H9 (cell line): ENCODE data around the gene CCR7. TPM values are rescaled to one million over a fixed set of nuclear protein-coding genes. Genes with fewer than 3 reads are reported as not detected.

Experiments used
- DNase-seq: peaks from one replicate; pipeline ENCODE4 v3.0.0-alpha.2; 2017
- H2AFZ ChIP-seq: one replicate; pipeline ENCODE4 v1.6.1; 2013; ENCODE audit warnings: mild to moderate bottlenecking, low read length, control low read depth, moderate library complexity
- H2AK5ac ChIP-seq: 2 replicates; pipeline ENCODE4 v1.6.1; 2013; ENCODE audit warnings: low read length, control low read depth, mixed read lengths; ENCODE audit not compliant: insufficient read length
- H2BK120ac ChIP-seq: one replicate; pipeline ENCODE4 v1.6.1; 2013; ENCODE audit warnings: low read depth, mild to moderate bottlenecking, low read length, control low read depth, inconsistent platforms; ENCODE audit not compliant: poor library complexity, severe bottlenecking
- H2BK12ac ChIP-seq: 2 replicates; pipeline ENCODE4 v1.6.1; 2013; ENCODE audit warnings: low read length, control low read depth, mixed read lengths, low read depth; ENCODE audit not compliant: insufficient read length
- H2BK15ac ChIP-seq: 2 replicates; pipeline ENCODE4 v1.6.1; 2013; ENCODE audit warnings: low read depth, low read length, control low read depth
- H2BK20ac ChIP-seq: one replicate; pipeline ENCODE4 v1.6.1; 2013; ENCODE audit warnings: low read depth, mild to moderate bottlenecking, low read length, control low read depth, inconsistent platforms; ENCODE audit not compliant: poor library complexity, severe bottlenecking
- H2BK5ac ChIP-seq: 2 replicates; pipeline ENCODE4 v1.6.1; 2013; ENCODE audit warnings: low read length, control low read depth, mixed read lengths; ENCODE audit not compliant: insufficient read length
- H3K14ac ChIP-seq: 2 replicates; pipeline ENCODE4 v1.6.1; 2013; ENCODE audit warnings: low read length, control low read depth; ENCODE audit not compliant: insufficient read depth
- H3K18ac ChIP-seq: 2 replicates; pipeline ENCODE4 v1.6.1; 2013; ENCODE audit warnings: low read depth, mild to moderate bottlenecking, mixed read lengths, low read length, control low read depth; ENCODE audit not compliant: insufficient read length
- H3K23ac ChIP-seq: 2 replicates; pipeline ENCODE4 v1.6.1; 2013; ENCODE audit warnings: low read length, control low read depth, mixed read lengths, low read depth; ENCODE audit not compliant: insufficient read length
- H3K23me2 ChIP-seq: 2 replicates; pipeline ENCODE4 v1.6.1; 2013; ENCODE audit warnings: low read depth, mild to moderate bottlenecking, mixed read lengths, low read length, control low read depth; ENCODE audit not compliant: insufficient read length, poor library complexity, severe bottlenecking
- H3K27ac ChIP-seq: 2 replicates; pipeline ENCODE4 v1.5.1; 2013; ENCODE audit warnings: low read length, control low read depth, mixed read lengths, low read depth; ENCODE audit not compliant: insufficient read length
- H3K27me3 ChIP-seq: 2 replicates; pipeline ENCODE4 v1.6.1; 2013; ENCODE audit warnings: low read length, control low read depth, inconsistent platforms; ENCODE audit not compliant: insufficient read depth
- H3K4ac ChIP-seq: 2 replicates; pipeline ENCODE4 v1.6.1; 2013; ENCODE audit warnings: low read depth, mild to moderate bottlenecking, control low read depth, inconsistent platforms, low read length, moderate library complexity
- H3K4me1 ChIP-seq: 2 replicates; pipeline ENCODE4 v1.6.1; 2013; ENCODE audit warnings: low read length, control low read depth, inconsistent platforms; ENCODE audit not compliant: insufficient read depth
- H3K4me2 ChIP-seq: 2 replicates; pipeline ENCODE4 v1.6.1; 2013; ENCODE audit warnings: low read length, control low read depth, mixed read lengths; ENCODE audit not compliant: insufficient read length, insufficient read depth
- H3K56ac ChIP-seq: 2 replicates; pipeline ENCODE4 v1.6.1; 2013; ENCODE audit warnings: low read depth, mild to moderate bottlenecking, mixed read lengths, low read length, control low read depth; ENCODE audit not compliant: insufficient read length
- H3K79me1 ChIP-seq: 2 replicates; pipeline ENCODE4 v1.6.1; 2013; ENCODE audit warnings: low read depth, mild to moderate bottlenecking, moderate library complexity, low read length, control low read depth, inconsistent platforms; ENCODE audit not compliant: insufficient read depth, poor library complexity, severe bottlenecking
- H3K79me2 ChIP-seq: 2 replicates; pipeline ENCODE4 v1.6.1; 2013; ENCODE audit warnings: low read length, control low read depth, inconsistent platforms; ENCODE audit not compliant: insufficient read depth
- H3K9ac ChIP-seq: 2 replicates; pipeline ENCODE4 v1.6.1; 2013; ENCODE audit warnings: low read length, control low read depth, mixed read lengths; ENCODE audit not compliant: insufficient read length; ENCODE audit errors: extremely low read depth
- H3K9me3 ChIP-seq: one replicate; pipeline ENCODE4 v1.6.1; 2013; ENCODE audit warnings: low read depth, low read length, inconsistent platforms; ENCODE audit not compliant: control insufficient read depth
- H3T11ph ChIP-seq: one replicate; pipeline ENCODE4 v1.6.1; 2013; ENCODE audit warnings: mild to moderate bottlenecking, low read length, control low read depth, inconsistent platforms
- H4K20me1 ChIP-seq: one replicate; pipeline ENCODE4 v1.6.1; 2013; ENCODE audit not compliant: control insufficient read depth, insufficient read length, insufficient read depth
- H4K5ac ChIP-seq: 2 replicates; pipeline ENCODE4 v1.6.1; 2013; ENCODE audit warnings: low read depth, mild to moderate bottlenecking, mixed read lengths, low read length, control low read depth; ENCODE audit not compliant: insufficient read length
- H4K8ac ChIP-seq: replicated peaks from 2 replicates; pipeline ENCODE4 v1.6.1; 2013; ENCODE audit warnings: low read length, control low read depth, mixed read lengths, low read depth; ENCODE audit not compliant: insufficient read length
- H4K91ac ChIP-seq: 2 replicates; pipeline ENCODE4 v1.6.1; 2013; ENCODE audit warnings: low read depth, mild to moderate bottlenecking, moderate library complexity, mixed read lengths, low read length, control low read depth; ENCODE audit not compliant: insufficient read length
- H3K27ac Mint-ChIP-seq, 3 experiments: 2 replicates in 2 of 3; 3 replicates in 1 of 3; pipeline ENCODE4 v1.8.0; 2020 to 2021; ENCODE audit warnings: mixed read lengths in 3 of 3, mild to moderate bottlenecking in 1 of 3, moderate library complexity in 1 of 3
- H3K27me3 Mint-ChIP-seq: 2 replicates; pipeline ENCODE4 v1.8.0; 2021; ENCODE audit warnings: low read depth, mild to moderate bottlenecking, moderate library complexity, mixed read lengths
- H3K36me3 Mint-ChIP-seq, 3 experiments: 2 replicates in 2 of 3; 3 replicates in 1 of 3; pipeline ENCODE4 v1.8.0; 2020 to 2021; ENCODE audit warnings: low read depth in 3 of 3, mixed read lengths in 3 of 3; ENCODE audit not compliant: insufficient read depth in 1 of 3
- H3K4me1 Mint-ChIP-seq, 2 experiments: 2 replicates each; pipeline ENCODE4 v1.8.0; 2020; ENCODE audit warnings: mixed read lengths in 2 of 2
- H3K4me3 Mint-ChIP-seq, 2 experiments: 2 replicates in 1 of 2; 3 replicates in 1 of 2; pipeline ENCODE4 v1.8.0; 2020 to 2021; ENCODE audit warnings: mild to moderate bottlenecking in 2 of 2, mixed read lengths in 2 of 2, moderate library complexity in 1 of 2
- H3K9me3 Mint-ChIP-seq, 2 experiments: 2 replicates in 1 of 2; 3 replicates in 1 of 2; pipeline ENCODE4 v1.8.0; 2020; ENCODE audit warnings: mild to moderate bottlenecking in 2 of 2, mixed read lengths in 2 of 2, moderate library complexity in 1 of 2
- CTCF ChIP-seq: fragments of 200-600 bp; sonication (generic); conservative IDR thresholded peaks from 3 replicates; pipeline ENCODE4 v1.8.0; 2021; ENCODE audit warnings: antibody characterized with exemption, mild to moderate bottlenecking
- total RNA-seq: library from RNA; stranded (reverse); gene quantifications from 2 replicates; pipeline ENCODE4 v1.2.1, GENCODE V29; 2021

Gene CCR7
- total RNA-seq, 1 experiment from 2014 or later = 0.31 TPM

GRCh38 chr17:40580140-40580539 lies 14.9 kb upstream of the CCR7 start:
- Histone ChIP-seq H3K27me3 (no peaks in the 10 kb centered on the region), H3K56ac (no peak overlapping the region), H2BK12ac (no peak overlapping the region), H3K9me3 (no peaks in the 10 kb centered on the region), H4K20me1 (no peaks in the 10 kb centered on the region), H3K14ac (no peak overlapping the region), H4K8ac (no peak overlapping the region), H2AFZ (no peak overlapping the region), H3K18ac (no peak overlapping the region), H3K79me2 (no peaks in the 10 kb centered on the region), H4K91ac (no peak overlapping the region), H3K23me2 (no peaks in the 10 kb centered on the region), H3K4me2 (no peak overlapping the region), H3K4ac (no peak overlapping the region), H2BK20ac (no peak overlapping the region), H3T11ph (no peak overlapping the region), H3K79me1 (no peaks in the 10 kb centered on the region), H2BK5ac (no peak overlapping the region), H2AK5ac (no peak overlapping the region), H2BK15ac (no peak overlapping the region), H3K4me1 (no peaks in the 10 kb centered on the region; the same call in 1 of the 2 replicates), H2BK120ac (no peak overlapping the region), H3K23ac (no peak overlapping the region), H4K5ac (no peak overlapping the region), H3K9ac (no peak overlapping the region), H3K27ac (no peak overlapping the region)
- no peak overlapping the region for H3K4me3 Mint-ChIP-seq
- TF ChIP-seq CTCF = no peak
- no peak for DNase-seq
- H3K9me3 Mint-ChIP-seq = peaks cover 8% of the 10 kb centered on the region in 2 experiments; a peak in 4 of 5 replicates
- peaks cover 5 to 6% of the 10 kb centered on the region in 2 experiments; a peak in 3 of 4 replicates for H3K4me1 Mint-ChIP-seq
- no peak overlapping the region for H3K27ac Mint-ChIP-seq
- H3K27me3 Mint-ChIP-seq = peaks cover 17% of the 10 kb centered on the region
- peaks cover 0 to 5% (median 3%) of the 10 kb centered on the region in 3 experiments; a peak in 3 of 7 replicates for H3K36me3 Mint-ChIP-seq
